NAMALWA (cell line): ENCODE results near the gene LYPD8.
"Not testable (repeated sequence)": the region's sequence is repeated elsewhere in the genome, so short reads cannot be mapped to it uniquely, and the experiment has no call there.

Experiments
- DNase-seq: peaks from one replicate; pipeline ENCODE4 v3.0.0-alpha.2; 2015; ENCODE audit warnings: low spot score

Gene LYPD8, protein sequence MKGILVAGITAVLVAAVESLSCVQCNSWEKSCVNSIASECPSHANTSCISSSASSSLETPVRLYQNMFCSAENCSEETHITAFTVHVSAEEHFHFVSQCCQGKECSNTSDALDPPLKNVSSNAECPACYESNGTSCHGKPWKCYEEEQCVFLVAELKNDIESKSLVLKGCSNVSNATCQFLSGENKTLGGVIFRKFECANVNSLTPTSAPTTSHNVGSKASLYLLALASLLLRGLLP

DNA sequence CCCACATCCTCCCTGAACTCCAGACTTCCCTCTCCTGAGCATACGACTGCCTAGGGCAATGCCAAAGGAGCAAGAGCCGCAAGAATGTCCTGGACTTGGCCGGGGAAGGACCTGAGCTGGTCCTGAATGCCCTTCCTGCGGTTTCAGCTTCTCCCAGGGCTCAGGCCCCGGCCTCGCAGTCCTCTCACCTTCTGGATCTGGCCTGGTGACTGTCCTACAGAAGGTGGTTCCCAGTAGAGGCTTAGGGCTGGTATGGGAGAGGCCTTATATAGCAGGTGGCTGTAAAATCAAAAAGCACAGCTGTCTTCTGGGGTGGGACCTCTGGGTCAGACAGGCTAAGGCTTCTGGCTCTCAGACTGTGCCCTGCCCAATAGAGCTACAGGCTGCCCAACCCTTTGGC is at the start of gene LYPD8:
LYPD8 (minus strand) TSS at position 243 of the 400 bp plus-strand sequence. CDS start 4,678 bp downstream, outside the sequence.
- DNase-seq, result no peak

DNA sequence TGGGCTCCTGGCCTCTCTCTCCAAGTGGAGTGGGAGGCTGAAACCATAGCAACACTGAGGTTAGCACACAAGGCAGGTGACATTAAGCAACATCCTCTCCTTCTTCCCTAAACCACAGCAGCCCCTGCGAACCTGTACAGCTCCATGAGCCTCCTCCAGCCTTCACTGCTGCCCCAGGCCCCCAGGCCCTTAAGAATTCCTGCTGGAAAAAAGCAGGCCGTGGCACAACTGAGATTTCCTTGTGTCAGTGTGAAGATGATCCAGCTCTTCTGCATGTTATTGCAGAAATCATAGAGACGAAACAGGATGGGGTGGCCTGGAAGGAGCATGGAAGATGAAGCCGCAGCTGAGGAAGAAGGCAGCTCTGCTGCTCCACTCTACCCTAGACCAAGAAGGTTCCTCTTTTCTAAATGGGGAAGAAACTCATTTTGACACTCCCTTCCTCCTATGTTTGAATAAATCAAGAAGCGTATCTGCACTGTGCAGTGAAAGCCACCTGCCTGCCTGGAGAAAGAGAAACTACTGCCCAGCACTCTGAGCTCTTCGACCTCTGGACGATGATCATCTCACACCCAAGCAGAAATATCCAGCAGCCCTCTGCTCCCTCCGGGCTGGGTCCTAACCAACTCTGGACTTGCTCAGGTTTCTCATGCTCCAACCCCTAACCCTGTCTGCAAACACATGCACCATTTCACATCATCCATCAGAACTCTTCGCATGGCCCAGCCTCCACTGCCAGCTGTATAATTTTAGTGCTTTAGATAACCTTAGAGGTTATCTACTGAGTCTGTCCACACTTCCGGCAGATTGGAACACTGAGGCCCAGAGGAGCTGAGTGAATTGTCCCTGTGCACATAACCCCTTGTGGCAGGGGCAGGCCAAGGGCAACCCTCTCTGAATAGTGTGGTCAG is 49.5 kb upstream of the LYPD8 start:
- peak; percentile 85 for DNase-seq

DNA sequence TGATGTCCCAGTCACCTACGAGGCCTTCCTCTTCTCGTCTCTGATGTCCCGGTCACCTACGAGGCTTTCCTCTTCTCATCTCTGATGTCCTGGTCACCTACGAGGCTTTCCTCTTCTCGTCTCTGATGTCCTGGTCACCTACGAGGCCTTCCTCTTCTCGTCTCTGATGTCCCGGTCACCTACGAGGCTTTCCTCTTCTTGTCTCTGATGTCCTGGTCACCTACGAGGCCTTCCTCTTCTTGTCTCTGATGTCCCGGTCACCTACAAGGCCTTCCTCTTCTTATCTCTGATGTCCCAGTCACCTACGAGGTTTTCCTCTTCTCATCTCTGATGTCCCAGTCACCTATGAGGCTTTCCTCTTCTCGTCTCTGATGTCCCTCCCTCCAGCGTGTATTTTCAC is 47.9 kb upstream of the LYPD8 start:
- DNase-seq, result not testable (repeated sequence)

DNA sequence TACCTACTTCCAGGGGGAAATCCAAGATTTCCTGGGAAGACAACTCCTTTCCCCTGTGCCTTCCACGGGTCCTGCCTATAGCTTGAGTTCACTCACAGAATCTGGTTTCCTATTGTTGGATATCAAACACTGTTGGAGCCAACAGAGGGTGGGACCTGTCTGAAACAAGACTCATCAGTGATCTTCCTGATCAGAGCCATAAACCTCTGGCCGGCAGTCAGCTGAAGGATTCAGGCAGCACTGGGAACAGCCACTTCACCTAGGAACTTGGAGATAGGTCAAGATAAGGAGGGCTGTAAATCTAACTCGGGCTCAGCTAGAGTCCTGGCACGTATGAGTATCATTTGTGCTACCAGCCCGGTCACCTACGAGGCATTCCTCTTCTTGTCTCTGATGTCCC is 46.9 kb upstream of the LYPD8 start:
- no peak for DNase-seq

DNA sequence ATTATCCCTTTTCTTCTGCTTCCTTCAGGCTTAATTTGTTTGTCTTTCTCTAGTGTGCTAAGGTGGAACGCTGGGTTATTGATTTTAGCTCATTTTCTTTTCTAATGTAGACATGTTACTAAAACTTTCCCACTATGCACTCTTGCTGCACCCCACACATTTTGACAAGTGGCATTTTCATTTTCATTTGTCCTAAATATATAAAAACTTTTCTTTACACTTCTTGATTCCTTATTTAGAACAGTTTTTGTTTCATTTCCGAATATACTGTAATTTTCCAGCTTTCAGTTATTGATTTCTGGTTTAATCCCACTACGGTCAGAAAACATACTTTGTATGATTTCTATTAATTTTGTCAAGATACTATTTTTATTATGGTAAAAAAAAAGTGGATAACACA is 44.9 kb upstream of the LYPD8 start:
- DNase-seq, result no peak

DNA sequence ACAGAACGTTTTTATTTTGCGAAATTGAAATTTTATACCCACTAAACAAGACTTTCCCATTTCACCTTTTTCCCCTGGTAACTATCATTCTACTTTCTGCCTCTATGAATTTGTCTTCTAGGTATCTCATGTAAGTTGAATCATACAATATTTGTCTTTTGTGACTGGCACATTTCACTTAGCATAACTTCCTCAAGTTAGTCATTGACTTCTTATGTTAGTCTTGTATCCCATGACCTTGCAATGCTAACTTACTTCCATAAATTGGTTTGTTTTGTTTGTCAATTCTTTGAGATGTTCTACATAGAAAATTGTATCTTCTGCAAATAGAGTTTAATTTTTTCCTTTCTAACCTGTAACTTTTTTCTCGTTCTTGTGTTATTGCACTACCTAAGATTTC is 43.2 kb upstream of the LYPD8 start:
- no peak for DNase-seq

DNA sequence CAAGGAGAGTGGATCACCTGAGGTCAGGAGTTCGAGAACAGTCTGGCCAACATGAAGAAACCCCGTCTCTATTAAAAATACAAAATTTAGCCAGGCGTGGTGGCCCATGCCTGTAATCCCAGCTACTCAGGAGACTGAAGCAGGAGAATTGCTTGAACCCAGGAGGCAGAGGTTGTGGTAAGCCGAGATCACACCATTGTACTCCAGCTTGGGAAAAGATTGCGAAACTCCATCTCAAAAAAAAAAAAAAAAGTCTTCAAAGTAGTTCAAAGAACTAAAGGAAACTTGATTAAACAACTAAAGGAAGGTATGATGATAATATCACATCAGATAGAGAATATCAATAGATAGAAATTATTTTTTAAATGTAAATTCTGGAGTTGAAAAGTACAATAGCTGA is 39.1 kb upstream of the LYPD8 start:
- not testable (repeated sequence) for DNase-seq

DNA sequence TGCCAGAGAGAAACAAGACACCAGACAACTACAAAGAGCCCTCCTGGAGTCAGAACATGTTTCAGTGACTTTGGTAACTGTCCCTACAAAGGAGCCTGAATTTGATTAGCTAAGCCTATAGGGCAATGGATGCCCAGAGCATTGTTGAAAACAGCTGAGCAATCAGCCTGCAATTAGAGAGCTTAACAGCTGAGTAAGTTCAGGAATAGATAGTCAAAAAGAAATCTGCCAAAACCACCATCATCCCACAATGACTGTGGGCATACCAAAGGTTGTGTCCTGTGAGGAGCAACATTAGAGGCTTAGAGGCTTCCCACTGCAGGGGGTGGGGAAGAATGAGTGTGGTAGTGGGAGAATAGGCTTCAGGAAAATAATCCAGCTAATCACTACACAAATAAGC is 38.0 kb upstream of the LYPD8 start:
- no peak for DNase-seq

DNA sequence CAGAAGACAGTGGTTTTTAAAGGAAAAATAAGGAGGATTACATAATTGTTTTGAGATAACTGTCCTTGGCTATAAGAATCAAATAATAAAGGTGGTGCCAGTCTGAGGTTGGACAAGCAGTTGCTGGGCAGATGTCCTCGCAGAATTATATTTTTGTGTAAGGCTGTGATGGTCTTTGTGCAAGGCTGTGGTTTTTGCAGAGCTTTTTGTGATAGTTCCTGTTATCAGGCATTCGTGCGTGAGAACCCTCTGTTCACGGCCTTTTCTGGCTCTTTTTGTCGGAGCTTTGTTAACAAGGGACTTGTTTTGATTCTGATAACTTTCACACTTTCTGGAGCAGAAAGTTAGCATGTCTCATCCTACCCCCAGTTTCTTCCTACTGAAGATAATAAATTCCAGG is 36.8 kb upstream of the LYPD8 start:
- DNase-seq, result no peak

DNA sequence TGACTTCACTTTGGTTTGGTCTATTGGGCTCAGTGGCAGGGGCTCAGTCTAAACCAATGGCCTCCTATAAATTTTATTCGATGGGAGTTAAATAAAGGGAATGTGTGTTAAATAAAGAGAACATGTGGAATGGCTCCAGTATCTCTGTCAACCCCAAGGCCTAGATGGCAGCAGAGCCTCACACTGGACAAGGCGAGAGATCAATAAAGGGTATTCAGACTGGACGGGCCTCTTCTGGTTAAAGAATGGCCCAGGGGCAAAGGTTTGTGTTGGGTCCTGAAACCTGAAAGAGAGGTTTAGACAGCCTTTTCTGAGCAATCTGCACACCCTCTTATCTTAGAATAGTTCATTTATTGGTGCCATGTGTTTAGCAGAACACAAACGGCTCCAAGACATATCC is 35.5 kb upstream of the LYPD8 start:
- DNase-seq, result no peak

DNA sequence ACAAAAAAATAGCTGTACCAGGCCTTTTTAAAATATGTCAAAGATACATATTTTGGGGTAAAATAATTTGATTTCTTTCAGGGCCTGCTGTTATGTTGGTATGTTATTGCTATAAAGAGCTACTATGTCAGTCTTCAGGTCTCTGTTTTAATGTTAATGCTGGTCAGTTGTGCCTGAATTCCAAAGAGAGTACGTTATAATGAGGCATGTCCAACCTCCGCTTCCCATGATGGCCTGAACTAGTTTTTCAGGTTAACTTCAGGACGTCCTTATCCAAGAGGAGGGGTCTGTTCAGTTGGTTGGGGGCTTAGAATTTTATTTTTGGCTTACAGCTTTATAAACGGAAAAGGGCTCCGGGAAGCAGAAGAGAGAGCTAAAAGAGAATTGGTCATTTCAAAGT is 34.9 kb upstream of the LYPD8 start:
- DNase-seq, result no peak

DNA sequence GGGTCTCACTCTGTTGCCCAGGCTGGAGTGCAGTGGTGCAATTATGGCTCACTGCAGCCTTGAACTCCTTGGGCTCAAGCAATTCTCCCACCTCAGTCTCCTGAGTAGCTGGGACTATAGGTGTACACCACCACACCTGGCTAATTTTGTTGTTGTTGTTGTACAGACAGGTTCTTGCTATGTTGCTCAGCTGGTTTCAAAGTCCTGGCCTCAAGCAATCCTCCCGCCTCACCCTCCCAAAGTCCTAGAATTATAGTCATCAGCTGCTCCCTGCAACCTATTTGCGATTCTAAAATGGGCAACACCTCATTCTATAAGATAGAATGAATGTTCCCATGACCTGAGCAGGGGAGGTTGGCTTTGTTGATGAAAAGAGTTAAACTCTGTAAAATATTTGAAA is 33.8 kb upstream of the LYPD8 start:
- not testable (repeated sequence) for DNase-seq

DNA sequence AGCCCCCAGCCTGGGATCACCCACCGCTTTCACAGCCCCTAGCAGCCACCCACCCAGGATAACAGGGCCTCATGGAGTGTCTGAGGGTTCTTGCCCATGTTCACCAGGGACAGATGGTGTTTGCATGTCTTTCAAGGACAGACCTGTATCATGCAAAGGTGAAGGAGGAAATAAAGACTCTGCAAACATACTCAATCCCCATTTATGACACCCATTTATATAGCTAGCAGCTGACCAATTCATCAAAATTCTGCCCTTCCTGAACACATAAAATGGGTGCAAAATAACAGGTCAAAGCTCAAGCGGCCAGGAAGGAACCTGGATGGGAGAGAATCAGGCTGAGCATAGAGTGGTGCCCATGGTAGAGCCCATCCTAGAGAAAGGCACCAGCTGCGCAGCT is 32.8 kb upstream of the LYPD8 start:
- no peak for DNase-seq

DNA sequence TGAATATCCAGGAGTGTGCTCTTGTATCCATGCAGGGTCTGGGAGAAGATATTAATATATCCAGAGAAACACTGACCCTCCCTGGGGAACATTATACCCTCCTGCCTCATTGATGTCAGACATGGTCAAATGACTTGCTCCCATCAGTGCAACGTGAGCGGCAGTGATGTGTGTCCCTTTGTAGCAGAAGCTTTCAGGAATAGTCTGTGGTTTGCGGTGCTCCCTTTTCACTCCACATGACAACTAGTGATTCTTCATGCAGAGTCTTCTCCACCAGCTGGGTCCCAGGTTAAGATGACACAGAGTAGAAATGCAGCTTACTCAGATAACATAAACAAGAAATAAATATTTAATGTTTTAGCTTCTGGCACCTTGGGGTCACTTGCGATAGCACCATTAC is 31.9 kb upstream of the LYPD8 start:
- DNase-seq, result no peak

DNA sequence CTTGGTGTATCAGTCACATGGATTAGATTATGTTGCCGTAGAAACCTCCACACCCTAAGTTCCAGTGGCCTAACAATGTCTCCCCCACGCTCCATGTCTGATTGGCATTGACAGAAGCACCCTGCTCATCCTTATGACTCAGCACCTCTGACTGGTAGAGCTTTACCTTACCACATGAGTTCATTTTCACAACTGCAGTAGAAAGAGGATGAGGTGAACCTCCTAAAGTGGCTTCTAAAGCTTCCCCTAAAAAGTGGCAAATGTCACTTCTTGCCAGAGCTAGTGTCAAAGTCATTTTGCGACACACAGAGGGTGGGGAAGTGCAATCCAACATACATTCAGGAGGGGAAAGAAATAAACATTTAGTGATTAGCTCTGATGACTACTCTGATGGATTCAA is 30.6 kb upstream of the LYPD8 start:
- DNase-seq, result no peak

DNA sequence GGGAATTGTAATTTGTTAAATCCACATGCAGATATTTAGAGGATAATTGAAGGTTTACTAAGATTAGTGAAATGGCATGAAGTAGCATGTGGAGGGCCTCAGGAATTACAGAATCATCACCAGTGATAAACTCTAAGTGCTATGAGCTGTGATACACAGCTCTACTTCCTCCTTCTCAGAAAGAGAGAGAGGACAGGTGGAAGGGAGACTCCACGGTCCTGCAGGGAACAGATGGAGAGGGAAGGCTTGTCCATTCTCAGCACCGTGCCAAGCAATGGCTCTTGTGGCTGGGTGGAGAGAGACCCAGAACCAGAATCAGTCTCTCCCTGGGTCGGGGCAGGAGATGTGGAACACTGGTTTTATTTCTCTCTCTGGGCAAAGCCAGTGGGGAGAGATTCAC is 27.8 kb upstream of the LYPD8 start:
- DNase-seq, result no peak

DNA sequence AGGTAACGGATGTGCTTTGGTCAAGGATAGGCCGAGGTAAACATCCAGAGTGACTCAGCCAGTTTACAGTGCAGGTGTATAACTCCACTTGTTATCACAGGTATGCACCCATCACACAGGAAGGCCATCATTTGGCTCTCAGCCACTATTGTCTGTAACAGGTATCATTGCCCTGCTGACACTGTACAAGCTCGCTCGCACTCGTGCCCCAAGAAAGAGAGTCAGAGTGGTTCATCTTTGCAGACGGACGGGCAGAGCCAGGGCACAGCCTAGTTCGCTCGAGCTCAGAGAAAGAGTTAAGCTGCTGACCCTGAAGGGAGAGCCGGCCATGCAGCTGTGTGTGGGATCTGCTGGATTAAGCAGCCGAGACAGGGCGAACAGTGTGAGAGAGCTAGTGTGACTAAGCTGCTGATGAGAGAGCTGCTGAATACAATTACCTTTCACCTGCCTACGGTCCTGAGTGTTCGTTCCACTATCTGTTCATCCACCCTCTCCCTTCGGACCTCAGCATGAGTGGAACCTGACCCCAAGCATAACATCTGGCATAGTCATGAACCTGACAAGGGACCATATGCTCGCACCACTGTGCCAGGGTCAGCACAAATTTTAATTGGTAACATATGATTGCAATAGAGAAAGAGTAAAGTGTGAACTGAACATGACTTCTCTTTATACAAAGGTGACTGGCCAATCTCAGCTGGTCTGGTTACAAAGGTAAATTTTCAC is 27.0 kb upstream of the LYPD8 start:
- no peak for DNase-seq

DNA sequence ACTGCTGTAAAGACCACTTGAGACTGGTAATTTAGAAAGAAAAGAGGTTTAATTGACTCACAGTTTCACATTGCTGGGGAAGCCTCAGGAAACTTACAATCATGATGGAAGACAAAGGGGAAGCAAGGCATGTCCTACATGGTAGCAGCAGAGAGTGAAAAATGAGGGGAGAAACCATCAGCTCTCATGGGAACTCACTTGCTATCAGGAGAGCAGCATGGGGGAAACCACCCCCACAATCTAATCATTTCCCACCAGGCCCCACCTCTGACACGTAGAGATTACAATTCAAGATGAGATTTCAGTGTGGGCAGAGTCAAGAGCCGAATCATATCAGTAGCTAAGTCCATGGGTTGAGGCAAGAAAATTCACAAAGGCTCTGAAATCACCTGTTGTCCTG is 23.8 kb upstream of the LYPD8 start:
- DNase-seq, result no peak

DNA sequence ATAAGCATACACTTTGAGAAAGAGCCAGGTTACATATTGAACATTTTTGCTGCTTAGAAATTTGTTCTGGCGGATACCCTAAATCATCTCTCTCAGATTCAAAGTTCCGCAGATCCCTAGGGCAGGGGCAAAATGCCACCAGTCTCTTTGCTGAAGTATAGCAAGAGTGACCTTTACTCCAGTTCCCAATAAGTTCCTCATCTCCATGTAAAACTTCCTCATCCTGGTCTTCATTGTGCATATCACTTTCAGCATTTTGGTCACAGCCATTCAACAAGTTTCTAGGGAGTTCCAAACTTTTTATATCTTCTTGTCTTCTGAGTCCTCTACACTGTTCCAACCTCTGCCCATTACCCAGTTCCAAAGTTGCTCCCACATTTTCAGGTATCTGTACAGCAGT is 23.3 kb upstream of the LYPD8 start:
- DNase-seq, result no peak

DNA sequence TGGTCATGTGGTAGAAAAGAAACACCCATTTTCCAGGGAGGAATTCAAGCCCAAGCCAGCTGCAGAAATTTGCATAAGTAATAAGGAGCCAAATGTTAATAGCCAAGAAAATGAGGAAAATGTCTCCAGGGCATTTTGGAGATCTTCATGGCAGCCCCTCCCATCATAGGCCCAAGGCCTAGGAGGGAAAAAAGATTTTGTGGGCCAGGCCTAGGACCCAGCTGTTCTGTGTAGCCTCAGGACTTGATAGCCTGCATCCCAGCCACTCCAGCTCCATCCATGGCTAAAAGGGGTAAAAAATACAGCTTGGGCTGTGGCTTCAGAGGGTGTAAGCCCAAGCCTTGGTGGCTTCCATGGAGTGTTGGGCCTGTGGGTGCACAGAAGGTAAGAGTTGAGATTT is 21.4 kb upstream of the LYPD8 start:
- DNase-seq, result no peak

DNA sequence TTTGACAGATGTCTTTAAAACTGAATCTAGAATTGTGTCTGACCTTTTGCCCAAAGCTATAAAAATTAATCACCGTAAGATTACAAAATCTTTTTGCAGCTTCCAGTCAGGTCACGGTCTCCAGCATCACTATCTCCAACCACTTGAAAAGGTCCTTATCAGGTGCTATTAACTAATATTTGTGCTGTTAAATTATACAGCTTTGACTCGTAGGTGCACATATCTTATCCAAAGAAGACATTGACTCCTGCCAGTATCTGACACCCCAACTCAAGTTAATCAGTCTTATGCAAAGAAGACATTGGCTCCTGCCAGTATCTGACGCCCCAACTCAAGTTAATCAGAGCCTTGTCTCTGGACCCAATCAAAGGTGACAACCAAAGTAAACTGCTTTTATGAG is 19.9 kb upstream of the LYPD8 start:
- DNase-seq, result no peak

DNA sequence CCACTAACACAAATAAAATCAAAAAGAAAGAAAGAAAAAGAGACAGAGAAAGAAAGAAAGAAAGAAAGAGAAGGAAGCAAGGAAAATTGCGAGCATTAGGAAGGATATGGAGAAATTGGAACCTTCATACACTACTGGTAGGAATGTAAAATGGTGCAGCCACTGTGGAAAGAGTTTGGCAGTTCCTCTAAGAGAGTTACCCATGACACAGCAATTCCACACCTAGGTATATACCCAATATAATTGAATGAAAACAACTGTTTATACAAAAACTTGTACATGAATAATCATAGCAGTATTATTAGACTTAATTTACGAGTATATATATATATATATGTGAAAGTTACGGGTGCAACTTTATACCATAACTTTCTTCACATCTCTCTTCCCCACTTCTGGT is 4.1 kb upstream of the LYPD8 start:
- DNase-seq, result no peak

DNA sequence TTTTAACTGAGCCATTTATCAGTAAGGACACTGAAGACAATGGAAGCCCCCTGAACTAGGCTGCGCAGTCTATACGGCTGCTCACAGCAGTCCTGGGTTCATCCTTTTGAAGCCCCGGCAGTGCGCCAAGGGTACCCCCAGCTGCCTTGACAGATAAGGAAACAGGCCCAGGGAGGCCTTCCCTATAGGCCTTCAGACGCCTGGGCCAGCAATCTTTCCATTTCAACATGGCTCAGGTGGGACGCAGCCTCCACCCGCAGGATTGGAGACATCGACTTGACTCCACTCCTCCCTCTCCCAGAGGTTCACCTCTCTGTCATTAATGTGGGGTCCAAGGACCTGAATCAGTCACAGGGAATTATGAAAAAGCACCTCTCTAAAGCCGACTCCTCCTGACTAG is 2.8 kb upstream of the LYPD8 start:
- no peak for DNase-seq
